Epithelial cell of esophagus (primary cell): ENCODE measurements around the gene ECHDC1.
"Not testable (repeated sequence)": the region's sequence is repeated elsewhere in the genome, so short reads cannot be mapped to it uniquely, and the experiment has no call there.

ENCODE experiments used
- DNase-seq: peaks from one replicate; pipeline ENCODE4 v3.0.0; 2010; ENCODE audit warnings: low read depth
- H3K4me3 ChIP-seq: 2 replicates; pipeline ENCODE4 v1.5.1; 2011; ENCODE audit warnings: mild to moderate bottlenecking, low read length, control low read depth
- TF ChIP-seq, protein P1 (sequence below): IDR thresholded peaks from 2 replicates; pipeline ENCODE4 v1.5.1; 2011; ENCODE audit warnings: low read depth, mild to moderate bottlenecking, low read length, control low read depth, inconsistent platforms; ENCODE audit not compliant: insufficient read depth; ENCODE audit errors: missing control alignments

ECHDC1 gene, protein sequence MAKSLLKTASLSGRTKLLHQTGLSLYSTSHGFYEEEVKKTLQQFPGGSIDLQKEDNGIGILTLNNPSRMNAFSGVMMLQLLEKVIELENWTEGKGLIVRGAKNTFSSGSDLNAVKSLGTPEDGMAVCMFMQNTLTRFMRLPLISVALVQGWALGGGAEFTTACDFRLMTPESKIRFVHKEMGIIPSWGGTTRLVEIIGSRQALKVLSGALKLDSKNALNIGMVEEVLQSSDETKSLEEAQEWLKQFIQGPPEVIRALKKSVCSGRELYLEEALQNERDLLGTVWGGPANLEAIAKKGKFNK

DNA sequence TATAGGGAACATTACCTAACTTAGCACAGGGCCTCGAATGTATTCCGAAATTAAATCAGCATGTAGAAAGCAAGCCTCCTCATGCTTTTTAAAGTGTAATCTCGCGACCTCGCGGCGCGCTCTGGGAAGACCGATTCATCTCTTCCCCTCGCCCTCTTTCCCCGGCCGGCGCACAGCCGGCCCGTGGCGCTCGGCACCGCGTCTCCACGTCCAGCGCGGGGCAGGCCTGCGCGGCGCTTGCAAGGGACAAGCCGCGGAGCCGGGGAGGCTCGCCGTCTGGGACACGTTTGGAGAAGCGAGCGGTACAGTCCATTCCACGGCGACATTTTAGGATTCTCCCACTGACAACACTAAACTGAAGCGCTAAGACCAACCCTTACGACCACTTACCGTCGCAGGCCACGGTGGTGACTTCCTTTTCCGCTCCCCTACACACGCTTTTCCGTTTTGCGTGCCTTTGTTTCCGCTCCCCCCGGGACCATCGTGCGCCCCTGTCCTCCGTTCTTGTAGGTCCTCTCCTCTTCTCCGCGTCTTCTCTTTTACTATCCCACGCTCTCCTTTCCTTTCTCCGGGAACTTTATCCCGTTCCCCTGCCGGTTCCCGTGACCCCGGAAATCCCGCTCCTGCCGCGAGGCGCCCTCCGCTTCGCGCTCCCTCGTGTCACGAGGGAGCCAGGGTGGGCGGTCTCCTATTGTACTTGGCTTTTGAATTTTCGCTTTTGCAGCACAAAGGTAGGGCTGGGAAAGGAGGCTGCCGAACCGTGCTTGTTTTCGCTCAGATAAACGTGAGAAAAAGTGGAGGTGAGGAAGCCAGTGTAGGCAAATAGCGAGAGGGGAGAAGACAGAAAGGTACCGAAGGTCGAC, at the start of gene ECHDC1:
Gene ECHDC1, minus strand, starts transcription at position 664 of the 863 bp plus-strand sequence. CDS start 12,581 bp downstream, outside the sequence.
- TF ChIP-seq, protein P1, sequence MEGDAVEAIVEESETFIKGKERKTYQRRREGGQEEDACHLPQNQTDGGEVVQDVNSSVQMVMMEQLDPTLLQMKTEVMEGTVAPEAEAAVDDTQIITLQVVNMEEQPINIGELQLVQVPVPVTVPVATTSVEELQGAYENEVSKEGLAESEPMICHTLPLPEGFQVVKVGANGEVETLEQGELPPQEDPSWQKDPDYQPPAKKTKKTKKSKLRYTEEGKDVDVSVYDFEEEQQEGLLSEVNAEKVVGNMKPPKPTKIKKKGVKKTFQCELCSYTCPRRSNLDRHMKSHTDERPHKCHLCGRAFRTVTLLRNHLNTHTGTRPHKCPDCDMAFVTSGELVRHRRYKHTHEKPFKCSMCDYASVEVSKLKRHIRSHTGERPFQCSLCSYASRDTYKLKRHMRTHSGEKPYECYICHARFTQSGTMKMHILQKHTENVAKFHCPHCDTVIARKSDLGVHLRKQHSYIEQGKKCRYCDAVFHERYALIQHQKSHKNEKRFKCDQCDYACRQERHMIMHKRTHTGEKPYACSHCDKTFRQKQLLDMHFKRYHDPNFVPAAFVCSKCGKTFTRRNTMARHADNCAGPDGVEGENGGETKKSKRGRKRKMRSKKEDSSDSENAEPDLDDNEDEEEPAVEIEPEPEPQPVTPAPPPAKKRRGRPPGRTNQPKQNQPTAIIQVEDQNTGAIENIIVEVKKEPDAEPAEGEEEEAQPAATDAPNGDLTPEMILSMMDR = no peak
- DNase-seq = peak; percentile 68
- peak within 1 kb of the TSS; percentile 83 for H3K4me3 ChIP-seq

DNA sequence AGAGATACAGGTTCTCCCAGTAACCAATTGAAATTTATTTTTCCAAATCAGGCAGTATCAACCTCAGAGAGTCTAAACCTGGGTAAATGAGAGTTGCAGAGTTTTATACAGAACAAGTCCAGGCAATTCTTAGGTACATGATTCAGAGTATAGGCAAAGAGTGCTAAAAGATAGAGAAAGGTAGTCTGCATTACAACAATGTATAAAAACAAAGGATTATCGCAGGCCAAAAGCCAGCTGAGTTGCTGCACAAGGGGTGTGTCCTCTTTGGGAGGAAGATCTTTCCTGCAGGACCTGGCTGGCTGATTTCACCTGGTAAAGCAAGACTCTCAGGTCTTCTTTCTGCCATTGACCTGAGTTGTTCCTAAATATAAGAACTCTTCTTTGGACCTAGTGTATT, 48.9 kb upstream of the ECHDC1 start:
- H3K4me3 ChIP-seq = no peak overlapping the region
- TF ChIP-seq, protein P1 = no peak
- DNase-seq = peak; percentile 89

DNA sequence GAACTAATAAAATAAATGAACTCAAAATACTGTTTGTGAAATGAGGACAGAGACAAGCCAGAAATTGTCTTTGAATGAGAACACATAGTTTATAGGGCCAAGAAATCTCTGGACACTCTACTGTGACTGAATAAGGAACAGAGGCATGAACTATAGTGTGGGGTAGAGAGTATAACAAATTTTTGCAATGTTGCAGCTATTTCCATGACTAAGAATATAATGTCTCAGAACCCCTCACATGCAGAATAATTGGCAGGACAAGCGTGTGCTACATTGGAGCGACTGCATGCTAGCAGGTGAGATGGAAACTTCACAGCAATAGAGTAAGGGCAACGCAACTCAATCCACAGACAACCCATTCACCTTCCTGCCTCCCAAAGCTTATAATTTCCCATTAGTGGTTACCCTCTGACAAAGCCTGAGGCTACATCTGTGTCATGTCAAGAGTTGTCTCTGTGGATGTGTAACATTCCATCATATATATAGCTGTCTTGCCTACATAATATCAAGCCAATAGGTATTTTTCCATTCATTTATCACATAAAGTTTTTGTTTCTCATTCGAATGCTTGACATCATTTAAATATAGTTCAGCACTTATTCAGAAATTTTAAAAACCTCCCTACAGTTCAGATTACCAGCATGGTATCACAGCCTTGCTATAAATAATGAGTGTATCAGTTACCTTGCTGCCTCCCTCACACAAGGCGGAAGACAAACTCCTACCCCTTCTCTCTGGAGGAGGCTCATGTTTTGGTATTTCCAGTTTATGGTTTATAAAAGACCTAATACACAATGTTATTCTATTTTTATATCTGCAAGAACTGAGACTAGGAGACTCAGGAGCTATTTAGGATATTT, 47.9 kb upstream of the ECHDC1 start:
- no peak overlapping the region for H3K4me3 ChIP-seq
- TF ChIP-seq, protein P1 = no peak
- peak; percentile 80 for DNase-seq

DNA sequence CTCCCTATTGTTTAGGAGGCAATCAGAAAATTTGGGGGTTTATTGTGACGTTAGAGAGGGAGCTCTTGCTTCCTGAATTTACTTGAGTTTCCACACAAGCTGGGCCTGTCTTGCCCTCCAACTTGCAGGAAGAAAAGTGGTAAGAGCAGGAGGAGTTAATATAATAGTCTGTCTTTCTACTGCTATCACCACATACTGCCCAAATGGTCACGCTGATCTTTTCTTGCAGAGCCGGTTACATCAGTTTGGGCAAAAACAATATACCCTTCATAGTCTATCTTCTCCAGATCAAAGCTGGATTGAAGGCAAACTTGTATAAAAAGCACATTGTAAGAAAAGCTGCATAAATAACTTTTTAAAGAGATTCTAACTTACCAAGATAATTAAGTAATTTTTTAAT, 46.3 kb upstream of the ECHDC1 start:
- TF ChIP-seq, protein P1 = no peak
- H3K4me3 ChIP-seq = no peak overlapping the region
- DNase-seq = no peak

DNA sequence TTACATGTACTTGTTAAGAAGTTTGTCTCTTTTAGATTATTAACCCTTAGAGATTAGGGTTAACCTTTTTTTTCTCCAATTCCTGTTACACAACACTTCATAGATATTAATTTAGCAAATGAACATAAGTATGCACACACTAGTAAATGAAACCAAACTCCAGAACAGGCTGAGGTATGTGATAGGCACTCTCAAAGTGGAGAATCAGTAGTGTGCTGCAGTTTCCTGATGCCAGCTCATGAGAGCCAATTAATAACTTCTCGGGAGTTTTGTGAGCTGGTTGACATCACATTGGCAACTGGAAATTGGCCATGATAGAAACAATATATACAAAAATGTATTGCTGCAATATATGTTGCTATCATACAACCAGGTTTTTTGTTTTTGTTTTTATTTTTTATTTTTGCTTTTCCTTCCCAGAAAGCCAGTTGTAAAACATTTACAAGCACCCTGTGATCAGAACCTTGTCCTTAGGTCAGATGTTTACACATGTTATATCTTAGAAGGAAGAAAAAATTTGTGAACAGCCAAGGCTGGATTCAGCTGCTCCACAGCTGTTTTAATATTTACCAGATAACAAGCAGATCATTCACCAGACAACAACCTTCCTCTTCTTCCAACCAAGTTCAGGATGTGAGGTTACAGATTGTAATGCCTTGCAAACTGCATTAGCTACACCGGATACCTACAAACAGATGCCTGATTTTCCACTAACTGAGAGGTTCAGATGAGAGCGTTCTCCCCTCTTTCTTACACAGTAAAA, 42.4 kb upstream of the ECHDC1 start:
- TF ChIP-seq, protein P1 = no peak
- H3K4me3 ChIP-seq = no peak overlapping the region
- no peak for DNase-seq

DNA sequence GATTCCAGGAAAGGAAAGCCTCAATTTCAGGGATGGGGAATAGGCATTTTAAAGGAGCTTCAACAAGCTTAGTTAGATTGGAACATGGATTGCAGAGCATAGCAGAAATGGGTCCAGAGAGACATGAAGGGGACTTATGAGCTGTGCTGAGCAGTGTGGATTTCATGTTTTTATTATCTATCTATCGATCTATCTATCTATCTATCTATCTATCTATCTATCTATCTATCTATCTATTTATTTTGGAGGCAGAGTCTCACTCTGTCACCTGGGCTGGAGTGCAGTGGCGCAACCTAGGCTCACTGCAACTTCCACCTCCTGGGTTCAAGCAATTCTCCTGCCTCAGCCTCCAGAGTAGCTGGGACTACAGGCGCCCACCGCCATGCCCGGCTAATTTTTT, 41.4 kb upstream of the ECHDC1 start:
- DNase-seq, H3K4me3 ChIP-seq: not testable (repeated sequence)

DNA sequence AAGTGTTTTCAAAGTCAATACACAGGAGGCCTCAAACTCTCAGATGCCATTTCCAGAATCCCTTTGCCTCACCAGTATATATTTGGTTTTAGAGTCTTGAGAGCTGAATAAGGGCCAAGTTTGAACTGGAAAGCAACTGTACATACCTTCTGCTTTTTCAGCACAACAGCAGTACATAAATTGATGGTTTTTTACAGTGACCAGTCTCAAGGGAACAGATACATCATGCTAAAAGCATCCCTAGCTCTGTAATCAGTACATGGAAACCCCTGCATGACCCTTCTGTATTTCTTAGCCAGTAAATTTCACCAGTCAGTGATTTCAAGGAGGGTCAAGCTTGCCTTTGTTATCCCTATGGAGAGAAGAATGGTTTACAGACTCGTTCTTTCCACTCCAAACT, 40.6 kb upstream of the ECHDC1 start:
- H3K4me3 ChIP-seq = no peak overlapping the region
- TF ChIP-seq, protein P1 = no peak
- DNase-seq = no peak
